PFSK-1 (cell line): ENCODE measurements around the gene VILL.

ENCODE experiments used
- FOXP2 ChIP-seq: optimal IDR thresholded peaks from 2 replicates; pipeline ENCODE3; 2011; ENCODE audit warnings: borderline replicate concordance, control low read depth, inconsistent platforms; ENCODE audit not compliant: insufficient read depth; ENCODE audit errors: extremely low read length, extremely low read depth
- POLR2AphosphoS5 ChIP-seq: IDR thresholded peaks from 2 replicates; pipeline ENCODE4 v1.6.1; 2012; ENCODE audit warnings: low read depth, mild to moderate bottlenecking, control low read depth, low read length, moderate library complexity
- REST ChIP-seq, 2 experiments: IDR thresholded peaks; 2 replicates each; pipeline versions ENCODE4 v1.6.1 to v1.8.0; 2011 to 2012; ENCODE audit warnings: low read depth in 2 of 2, low read length in 2 of 2, control low read depth in 1 of 2, inconsistent platforms in 1 of 2, mild to moderate bottlenecking in 1 of 2, moderate library complexity in 1 of 2; ENCODE audit not compliant: insufficient read depth in 1 of 2
- SIN3A ChIP-seq: IDR thresholded peaks from 2 replicates; pipeline ENCODE4 v1.6.1; 2012; ENCODE audit warnings: mild to moderate bottlenecking, low read length, moderate library complexity, borderline replicate concordance; ENCODE audit not compliant: insufficient read depth
- TAF1 ChIP-seq: IDR thresholded peaks from 2 replicates; pipeline ENCODE4 v1.6.1; 2012; ENCODE audit warnings: low read length, control low read depth, borderline replicate concordance; ENCODE audit not compliant: insufficient read depth

The VILL gene

DNA sequence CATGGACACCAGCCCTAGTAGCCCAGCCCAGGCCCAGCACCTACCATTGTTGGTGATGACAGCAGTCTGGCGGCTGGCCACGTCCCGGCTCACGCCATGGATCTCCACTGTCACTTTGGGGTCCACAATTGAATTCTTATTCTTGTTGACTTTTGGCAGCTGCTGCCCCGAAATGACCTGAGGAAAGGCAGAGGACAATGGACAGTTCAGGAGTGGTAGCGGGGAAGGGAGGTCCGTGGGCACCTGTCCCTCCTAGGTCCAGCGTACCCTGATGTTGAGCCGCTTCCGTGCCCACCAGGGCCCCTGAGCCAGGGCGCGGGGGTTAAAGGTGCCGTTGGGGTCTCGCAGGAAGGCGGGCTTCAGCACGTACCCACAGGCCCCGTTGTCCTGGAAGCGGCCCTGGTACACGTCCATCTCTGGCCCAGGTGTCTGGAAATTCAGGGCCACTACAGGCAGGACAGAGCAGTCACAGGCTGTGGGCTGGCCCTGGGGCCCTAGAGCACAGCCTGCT lies 17.7 kb downstream of the VILL start:
- no peak for TF ChIP-seq TAF1
- no peak for TF ChIP-seq POLR2AphosphoS5

GRCh38 chr3:38008971-38009580 lies 18.5 kb downstream of the VILL start:
- TF ChIP-seq POLR2AphosphoS5 (no peak), TAF1 (no peak), REST (IDR thresholded peaks at IDR 0.05; ENCODE audit: insufficient read depth in 1 of 2, low read depth in 2 of 2, low read length in 2 of 2) (no peak), FOXP2 (no peak), SIN3A (no peak)

DNA sequence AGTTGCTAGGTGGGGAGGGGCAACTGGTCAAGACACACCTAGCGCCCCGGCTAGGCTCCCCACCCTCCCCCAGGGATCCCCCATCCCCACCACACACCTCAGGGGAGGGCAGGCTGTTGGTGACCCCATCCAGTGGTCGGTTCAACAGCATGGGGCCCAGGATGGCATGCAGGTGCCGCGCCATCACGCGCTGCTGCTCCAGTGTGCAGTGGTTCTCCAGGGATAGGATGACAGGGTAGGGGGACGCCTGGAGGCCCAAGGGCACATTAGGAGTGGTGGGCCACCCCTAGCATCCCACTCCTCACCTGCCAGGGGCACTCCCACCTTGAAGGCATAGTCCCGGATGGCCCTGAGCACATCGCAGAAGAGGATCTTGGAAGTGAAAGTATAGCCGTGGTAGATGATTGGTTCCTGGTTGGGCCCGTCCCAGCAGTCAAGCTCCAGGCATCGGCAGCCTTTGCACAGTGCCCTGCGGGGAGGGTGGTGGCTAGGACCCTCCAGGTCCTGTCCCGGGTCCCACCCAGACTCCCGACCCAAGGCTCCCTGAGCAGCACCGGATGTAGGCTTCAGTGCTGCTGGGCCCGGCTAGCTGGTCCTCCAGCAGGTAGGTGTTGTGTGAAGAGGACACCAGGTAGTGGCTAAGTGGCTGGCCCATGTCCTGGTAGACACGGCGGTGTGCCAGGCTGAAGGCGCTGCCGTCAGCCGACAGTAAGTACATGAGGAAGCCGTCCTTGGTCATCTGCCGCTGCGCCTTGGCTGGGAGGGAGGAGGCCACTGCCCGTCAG lies 19.4 kb downstream of the VILL start:
- TF ChIP-seq TAF1 (no peak), REST (IDR thresholded peaks at IDR 0.05; ENCODE audit: insufficient read depth in 1 of 2, low read depth in 2 of 2, low read length in 2 of 2) (no peak), SIN3A (no peak), FOXP2 (no peak), POLR2AphosphoS5 (no peak)

DNA sequence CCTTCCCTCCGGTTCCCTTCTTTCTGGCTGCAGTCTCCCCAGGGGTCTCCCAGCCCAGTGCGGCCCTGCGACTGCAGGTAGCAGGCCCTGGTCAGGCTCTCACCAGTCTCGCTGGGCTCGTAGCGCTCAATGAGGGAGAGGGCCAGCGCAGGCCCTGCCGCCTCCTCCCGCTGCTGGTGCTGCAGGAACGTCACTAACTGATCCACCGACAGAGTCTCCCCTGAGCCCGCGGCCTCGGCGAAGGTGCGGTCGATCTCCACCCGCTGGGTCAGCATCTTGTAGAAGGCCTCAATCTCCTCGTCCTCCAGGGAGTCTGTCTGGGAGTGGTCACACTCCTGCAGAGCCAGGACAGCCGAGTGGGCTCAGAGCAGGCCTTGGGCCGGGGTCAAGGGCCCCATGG lies 20.5 kb downstream of the VILL start:
- TF ChIP-seq TAF1 (no peak), FOXP2 (no peak), SIN3A (no peak), POLR2AphosphoS5 (no peak), REST (IDR thresholded peaks at IDR 0.05; ENCODE audit: insufficient read depth in 1 of 2, low read depth in 2 of 2, low read length in 2 of 2) (no peak)

DNA sequence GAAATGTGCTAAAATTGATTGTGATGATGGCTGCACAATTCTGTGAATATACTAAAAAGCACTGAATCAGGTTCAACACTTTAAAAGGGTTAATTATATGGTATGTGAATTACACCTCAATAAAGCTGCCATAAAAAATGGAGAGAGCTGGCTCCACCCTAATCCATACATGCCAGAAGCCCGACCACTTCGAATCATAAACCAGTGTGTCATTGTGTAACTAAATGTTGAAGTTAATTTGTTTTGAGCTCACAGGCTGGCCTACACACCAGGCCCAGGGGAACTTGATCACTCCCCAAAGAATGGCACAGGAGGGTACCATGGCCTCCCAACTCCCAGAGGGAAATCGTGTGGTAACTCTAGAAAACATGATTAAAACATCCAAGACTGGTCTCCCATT lies 24.9 kb downstream of the VILL start:
- no peak for TF ChIP-seq SIN3A
- TF ChIP-seq POLR2AphosphoS5 = no peak
- TF ChIP-seq TAF1 = no peak

DNA sequence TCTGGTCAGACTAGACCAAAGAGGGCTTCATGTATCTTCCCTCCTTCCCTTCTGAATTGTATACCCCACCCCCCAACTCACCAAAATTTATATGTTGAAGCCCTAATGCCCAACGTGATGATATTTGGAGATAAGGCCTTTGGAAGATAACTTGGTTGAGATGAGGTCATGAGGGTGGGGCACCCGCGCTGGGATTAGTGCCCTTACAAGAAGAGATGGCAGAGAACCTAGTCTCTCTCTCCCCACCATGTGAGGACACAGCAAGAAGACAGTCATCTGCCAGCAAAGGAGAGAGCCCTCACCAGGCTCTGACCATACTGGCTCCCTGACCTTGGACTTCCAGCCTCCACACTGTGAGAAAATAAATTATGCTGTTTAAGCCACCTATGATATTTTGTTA lies 25.4 kb downstream of the VILL start:
- TF ChIP-seq REST (IDR thresholded peaks at IDR 0.05; ENCODE audit: insufficient read depth in 1 of 2, low read depth in 2 of 2, low read length in 2 of 2) (no peak), SIN3A (no peak), TAF1 (no peak), FOXP2 (no peak), POLR2AphosphoS5 (no peak)
